GM10847 (cell line): ENCODE results near the gene TMOD2.

Experiments
- POLR2A ChIP-seq: IDR thresholded peaks from 2 replicates; pipeline ENCODE4 v1.6.1; 2011; ENCODE audit not compliant: insufficient read length; ENCODE audit errors: extremely low read depth

TMOD2 gene

DNA sequence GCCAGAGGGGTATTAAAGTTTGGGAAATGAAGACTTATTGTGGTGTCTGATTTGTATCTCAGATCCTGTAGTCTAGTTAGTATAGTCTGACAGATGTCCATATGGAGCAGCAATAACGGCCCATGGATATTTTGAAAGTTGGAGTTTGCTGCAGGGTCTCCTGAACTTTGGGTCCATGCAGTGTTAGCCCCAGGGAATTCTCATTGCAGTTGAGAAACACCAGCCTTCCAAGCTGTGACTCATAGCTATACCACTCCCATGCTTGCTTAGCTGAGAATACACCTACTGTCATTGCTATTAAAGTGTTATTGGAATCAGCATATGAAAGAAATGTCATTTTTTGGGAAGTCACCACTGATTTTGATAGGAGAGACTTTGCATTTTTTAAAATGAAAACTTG lies 29.2 kb downstream of the TMOD2 start:
- TF ChIP-seq POLR2A: no peak

DNA sequence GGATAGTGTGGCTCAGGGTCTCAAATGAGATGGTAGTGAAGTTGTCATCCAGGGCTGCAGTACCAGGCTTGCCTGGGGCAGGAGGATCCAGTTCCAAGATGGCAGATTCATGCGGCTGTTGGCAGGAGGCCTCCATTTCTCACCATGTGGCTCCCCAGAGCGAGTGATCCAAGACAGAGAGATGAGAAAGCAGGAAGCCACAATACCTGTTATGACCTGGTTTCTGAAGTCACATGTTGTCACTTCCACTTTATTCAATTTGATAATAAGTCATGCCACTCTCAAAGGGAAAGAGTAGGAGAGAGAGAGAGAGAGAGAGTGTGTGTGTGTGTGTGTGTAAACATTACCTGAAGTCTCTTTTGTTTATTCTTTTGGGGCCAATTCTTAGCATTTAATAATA lies 30.1 kb downstream of the TMOD2 start:
- TF ChIP-seq POLR2A: no peak

DNA sequence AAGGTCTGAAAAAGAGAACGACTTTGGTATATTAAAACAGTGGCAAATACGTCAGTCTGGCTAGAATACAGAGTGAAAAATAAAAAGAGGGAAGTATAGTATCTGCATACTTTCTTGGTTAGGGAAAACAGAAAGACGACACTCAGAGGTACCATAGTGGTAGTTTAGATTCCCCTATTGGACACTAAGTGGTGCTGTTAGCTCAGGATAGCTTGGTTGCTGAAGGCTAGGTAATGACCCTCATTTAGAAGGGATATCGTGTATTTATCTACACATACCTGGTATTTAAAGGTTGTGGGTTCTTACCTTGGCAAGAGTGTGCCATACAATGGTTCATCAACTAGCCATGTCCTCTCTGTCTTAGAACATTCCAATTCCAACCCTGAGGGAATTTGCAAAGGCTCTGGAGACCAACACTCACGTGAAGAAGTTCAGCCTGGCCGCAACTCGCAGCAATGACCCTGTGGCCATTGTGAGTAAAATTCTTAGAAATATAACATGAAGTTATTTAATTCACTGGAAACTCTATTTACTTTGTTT lies 31.0 kb downstream of the TMOD2 start:
- no peak for TF ChIP-seq POLR2A

DNA sequence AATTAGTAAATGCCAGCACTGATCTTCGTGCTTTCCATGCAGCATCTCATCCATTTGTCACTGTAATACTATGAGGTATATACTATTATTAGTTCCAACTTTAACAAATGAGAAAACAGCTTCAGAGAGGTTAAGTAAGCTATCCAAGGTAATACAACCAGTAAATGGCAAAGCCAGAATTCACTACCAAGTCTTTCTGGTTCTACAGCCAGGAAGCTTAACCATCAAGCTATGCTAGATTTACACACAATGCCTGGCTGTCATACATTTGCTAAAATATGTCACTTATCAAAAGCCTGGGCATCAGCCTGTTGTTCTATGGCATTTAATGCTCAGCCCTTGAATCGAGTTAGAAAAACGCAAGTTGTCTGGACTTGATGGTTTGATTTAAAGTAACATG lies 32.6 kb downstream of the TMOD2 start:
- TF ChIP-seq POLR2A: no peak

DNA sequence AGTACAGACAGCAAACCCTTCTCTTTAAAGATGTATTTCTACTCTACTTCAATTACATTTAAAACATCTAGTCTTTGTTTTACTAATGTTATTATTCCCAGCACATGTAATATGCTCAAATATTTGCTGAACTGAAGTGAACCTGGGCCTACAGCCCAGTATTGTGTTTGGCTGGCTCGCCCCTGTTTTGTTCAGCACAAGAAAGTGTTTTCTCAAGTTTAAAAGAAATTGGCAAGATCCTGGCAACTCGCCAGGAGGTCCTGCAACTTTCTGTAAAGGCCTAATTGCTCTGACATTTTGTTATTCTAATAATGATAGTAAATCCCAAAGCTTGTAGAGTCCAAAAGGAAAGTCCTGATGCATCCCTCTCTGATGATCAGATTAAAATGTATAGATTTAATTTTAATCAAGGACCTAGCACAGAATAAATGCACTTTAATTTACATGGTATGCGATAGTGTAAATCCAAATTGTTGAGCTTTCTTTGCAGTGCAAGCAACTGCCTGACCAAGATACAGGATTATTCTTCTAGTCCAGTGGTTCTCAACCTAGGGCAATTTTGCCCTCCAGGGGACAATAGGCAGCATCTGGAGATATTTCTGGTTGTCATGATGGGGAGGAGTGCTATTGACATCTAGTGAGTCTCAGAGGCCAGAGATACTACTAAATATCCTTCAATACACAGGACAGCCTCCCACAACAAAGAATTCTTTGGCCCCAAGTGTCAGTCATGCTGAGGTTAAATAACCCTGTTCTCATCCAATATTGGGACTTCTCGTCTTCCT lies 42.3 kb downstream of the TMOD2 start:
- no peak for TF ChIP-seq POLR2A

DNA sequence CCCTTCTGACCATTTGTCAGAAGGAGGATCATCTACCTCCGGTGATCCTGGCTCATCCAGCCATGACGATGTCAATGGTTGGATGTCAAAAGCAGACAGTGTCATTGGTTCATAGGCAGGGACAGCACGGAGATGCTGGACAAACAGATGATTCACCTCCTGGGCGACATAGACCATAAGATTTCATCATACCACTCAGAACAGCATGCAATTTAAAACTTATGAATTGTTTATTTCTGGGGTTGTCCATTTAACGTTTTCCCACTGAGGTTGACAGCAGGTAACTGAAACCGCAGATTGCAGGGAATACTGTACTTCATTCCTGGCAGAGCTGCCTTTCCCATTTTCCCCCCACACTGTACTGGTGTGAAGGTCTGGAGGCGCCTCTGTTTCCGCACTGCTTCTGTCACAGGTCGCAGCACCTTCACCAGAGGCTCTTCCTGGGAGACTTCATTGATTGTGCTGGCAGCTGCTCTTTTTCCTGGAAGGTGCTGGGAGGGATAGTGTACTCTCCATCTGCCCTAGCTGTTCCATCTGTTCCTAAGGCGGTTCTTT lies 45.5 kb downstream of the TMOD2 start:
- TF ChIP-seq POLR2A: no peak

DNA sequence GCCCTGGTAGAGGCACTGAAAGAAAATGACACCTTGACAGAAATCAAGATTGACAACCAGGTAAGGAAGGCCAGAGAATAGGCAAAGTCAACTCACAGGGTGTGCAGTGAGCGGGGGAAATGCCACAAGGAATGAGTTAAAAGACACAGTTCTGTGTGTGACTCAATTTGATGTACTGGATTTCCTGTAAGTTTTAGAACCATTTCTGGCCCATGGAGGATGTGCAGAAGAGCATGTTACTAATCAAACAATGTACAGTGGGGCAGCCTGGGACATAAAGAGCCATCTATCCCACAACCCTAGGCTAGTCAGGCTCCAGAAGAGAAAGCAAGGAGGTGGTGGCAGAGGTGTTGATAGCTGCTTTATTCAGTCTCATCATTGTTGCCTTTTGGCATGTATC lies 46.9 kb downstream of the TMOD2 start:
- no peak for TF ChIP-seq POLR2A

DNA sequence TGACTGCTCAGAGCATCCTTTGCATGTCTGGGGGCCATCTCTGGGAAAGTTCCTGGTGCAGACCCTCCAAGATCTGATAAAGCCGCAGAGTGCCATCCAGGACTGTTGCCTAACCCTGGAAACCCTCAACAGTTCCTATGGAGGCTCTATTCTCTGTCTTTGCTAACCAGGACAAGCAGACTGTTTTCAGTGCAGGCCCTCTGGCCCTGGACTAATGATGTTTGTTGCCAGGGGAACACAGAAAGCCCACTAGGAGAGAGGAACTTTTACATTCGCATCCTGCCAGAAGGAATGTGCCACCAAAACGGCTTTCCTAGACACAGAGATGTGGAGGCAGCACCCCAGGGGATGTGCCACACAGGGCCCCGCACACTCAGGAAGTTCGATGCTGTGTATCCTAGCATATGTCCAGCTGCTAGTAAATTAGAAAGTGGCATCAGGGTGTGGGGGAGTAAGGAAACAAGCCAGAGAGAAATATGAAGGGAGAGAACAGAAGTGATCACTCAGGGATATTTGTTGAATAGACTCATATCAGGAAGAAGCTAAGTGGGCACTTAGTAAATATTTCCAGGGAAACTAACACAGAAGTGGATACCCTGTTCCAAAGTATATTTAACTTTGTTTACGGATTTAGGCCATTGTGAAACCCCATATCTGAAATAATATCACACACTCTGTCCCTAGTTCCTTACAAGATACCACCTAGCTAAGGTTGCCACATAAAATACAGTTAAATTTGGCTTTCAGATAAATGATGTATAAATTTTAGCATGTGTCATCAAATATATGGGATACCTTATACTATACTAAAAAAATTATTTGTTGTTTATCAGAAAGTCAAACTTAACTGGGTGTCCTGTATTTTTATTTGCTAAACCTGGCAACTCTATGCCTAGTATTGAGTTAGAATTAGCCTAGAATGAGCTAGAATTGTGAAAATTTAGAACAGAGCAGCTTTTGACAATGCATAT lies 48.2 kb downstream of the TMOD2 start:
- TF ChIP-seq POLR2A: no peak

DNA sequence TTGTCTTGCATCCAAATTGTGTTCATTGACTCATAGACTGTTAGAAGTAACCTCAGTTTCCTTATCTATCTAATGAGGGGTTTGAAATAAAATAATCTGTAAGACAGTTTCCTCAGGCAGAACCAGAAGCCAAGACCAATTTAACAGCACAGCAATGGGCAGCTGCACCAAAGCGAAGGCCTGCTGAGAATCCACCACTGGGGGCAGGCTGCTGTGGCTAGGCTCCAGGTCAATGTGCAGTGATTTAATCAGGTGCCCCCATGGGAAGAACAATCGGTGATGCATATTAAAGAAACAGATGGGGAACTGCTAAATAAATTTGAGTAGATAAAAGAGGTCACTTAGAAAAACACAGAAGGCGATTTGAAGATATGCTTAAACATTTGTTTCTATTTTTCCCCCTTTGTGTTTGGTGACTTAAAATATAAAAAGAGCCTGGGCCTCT lies 50.0 kb downstream of the TMOD2 start:
- no peak for TF ChIP-seq POLR2A

DNA sequence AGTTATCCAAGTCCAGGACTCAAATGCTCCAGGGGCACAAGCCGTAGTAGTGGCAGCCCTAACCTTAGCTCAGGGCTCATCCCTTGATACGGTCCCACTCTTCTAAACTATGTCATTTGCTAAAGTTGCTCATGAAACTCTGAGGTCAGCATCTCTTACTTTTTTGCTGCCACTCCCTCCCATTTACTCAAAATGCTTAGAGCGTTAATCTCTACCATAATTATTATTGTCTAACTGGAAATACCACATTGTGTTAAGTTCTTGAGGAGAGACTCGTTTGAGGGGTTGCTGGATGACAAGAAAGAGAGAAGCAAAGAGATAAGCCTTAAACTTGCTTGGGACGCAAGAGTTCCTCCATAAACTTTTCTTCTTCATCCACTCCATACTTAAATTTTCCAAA lies 51.2 kb downstream of the TMOD2 start:
- TF ChIP-seq POLR2A: no peak

DNA sequence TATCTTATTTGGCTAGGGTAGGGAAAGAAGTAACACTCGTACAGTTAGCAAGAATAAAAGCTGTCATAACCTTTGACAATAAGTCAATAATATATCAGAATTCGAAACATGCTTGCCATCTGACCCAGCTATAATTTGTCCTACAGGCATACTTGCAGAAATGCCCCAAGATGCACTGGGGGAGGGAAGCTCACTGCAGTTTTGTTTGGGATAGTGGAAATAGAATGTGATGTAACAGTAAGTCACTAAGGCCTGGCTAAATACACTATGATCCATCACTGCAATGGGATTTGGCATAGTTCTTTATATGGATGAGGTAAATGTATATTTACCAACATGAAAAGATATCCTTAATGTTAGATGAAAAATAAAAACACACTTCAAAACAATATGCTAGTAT lies 52.6 kb downstream of the TMOD2 start:
- TF ChIP-seq POLR2A: no peak

DNA sequence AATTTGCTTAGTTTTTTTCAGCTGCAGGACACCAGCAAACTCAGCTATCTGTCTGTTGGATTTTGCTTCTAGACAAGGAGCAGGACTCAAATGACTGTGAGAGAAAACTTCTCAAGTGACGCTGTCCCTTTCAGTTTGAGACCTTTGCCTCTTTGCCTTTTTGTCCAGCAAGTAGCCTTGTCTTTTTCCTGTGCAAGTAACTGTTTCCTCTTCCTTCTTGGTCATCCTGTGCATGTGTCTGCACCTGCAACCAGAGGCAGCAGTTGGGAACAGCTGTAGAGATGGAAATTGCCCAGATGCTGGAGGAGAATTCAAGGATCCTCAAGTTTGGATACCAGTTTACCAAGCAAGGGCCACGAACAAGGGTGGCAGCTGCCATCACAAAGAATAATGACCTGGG lies 54.7 kb downstream of the TMOD2 start:
- TF ChIP-seq POLR2A: no peak

DNA sequence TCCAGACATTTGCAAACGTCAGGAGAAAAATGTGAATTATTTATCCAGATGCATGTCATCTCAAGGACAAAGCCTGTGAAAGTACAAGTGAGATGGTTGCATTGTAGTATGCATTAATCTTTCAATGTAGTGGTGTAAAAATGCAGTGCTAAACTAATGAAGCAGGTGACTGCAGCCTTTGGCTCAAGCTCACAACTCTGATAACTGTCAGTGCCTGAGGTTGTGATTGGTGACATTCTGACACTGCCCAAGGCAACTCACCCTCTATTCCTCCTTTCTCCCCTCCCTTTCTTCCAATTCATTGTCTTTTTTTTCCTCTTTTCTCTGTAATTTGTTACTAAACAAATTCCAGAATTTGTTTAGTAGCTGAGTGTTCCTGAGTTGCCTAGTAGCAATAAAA lies 58.1 kb downstream of the TMOD2 start:
- TF ChIP-seq POLR2A: no peak

DNA sequence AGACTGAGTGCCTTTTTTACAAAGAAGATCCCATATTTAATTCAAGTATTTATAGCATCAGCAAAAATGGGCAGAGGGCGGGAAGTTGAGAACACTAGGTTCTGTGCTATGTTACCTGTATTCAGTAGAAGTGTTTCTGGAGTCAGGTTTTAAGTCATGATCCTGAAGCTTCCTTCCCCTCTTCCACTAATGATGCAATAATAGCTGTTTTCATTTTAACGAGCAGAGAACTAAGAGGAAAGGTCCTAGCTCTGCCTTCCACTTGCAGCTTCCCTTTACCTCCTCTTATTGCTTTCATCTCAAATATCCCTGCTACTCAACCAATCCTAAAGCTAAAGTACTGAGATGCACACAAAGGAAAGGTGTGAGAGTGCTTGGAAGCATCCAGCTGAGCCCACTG lies 61.2 kb downstream of the TMOD2 start:
- TF ChIP-seq POLR2A: no peak

DNA sequence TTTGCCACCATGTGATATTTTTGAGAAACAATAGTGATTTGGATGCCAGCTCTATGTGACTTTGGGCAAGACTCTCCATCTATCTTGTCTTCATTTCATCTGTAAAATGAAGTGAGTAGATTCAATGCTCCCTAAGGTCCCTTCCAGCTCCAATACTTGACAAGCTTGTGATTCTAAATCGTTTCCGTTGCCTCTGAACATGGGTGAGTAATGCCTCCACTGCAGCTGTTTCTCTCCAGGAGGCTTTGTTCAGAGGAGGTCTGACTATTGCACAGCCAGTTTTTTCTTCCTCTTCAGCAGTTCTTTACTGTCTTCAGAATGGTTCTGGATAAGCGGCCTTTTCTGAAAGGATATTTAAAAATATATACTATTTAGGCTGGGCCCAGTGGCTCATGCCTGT lies 63.2 kb downstream of the TMOD2 start:
- TF ChIP-seq POLR2A: no peak

DNA sequence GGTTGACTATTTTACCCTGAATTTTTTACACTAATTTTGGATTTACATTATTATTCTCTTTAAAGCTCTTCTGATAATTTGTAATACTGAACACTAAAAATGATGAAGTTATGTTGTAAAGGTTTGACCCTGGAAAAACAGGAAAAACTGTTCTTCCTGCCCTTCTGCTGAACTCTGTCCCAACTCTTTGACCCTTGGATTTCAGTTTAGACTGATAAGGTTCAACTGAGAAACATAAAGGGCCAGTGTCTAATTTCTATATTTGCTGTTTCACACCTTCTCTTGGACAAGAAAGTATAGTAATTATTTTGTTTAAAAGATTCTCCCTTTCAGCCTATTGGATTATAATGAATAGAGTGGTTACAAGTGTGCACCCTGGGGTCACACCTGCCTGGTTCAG lies 65.2 kb downstream of the TMOD2 start:
- no peak for TF ChIP-seq POLR2A
